ENCODE measurements around the gene SCCPDH.
"Not testable (repeated sequence)": the region's sequence is repeated elsewhere in the genome, so short reads cannot be mapped to it uniquely, and the experiment has no call there.

DNA sequence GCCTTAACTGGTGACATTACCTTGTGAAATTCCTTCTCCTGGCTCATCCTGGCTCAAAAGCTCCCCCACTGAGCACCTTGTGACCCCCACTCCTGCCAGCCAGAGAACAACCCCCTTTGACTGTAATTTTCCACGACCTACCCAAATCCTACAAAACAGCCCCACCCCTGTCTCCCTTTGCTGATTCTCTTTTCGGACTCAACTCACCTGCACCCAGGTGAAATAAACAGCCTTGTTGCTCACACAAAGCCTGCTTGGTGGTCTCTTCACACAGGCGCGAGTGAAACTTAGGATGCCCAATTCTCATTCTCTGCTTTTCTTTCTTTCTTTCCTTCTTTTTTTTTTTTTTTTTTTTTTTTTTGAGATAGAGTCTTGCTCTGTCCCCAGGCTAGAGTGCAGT lies 89.1 kb downstream of the SCCPDH start:
- TF ChIP-seq, protein P1, sequence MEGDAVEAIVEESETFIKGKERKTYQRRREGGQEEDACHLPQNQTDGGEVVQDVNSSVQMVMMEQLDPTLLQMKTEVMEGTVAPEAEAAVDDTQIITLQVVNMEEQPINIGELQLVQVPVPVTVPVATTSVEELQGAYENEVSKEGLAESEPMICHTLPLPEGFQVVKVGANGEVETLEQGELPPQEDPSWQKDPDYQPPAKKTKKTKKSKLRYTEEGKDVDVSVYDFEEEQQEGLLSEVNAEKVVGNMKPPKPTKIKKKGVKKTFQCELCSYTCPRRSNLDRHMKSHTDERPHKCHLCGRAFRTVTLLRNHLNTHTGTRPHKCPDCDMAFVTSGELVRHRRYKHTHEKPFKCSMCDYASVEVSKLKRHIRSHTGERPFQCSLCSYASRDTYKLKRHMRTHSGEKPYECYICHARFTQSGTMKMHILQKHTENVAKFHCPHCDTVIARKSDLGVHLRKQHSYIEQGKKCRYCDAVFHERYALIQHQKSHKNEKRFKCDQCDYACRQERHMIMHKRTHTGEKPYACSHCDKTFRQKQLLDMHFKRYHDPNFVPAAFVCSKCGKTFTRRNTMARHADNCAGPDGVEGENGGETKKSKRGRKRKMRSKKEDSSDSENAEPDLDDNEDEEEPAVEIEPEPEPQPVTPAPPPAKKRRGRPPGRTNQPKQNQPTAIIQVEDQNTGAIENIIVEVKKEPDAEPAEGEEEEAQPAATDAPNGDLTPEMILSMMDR (IDR thresholded peaks at IDR 0.05): not testable (repeated sequence)
- not testable (repeated sequence) for TF ChIP-seq EZH2 (IDR thresholded peaks at IDR 0.05; ENCODE audit: borderline replicate concordance, insufficient read depth, low read depth, low read length, poor library complexity, severe bottlenecking)
